Rectal smooth muscle tissue (tissue), 1 donor: Measurements from ENCODE around the gene TTC34.
"Not testable (repeated sequence)": the region's sequence is repeated elsewhere in the genome, so short reads cannot be mapped to it uniquely, and the experiment has no call there.

Source experiments
- H3K27ac ChIP-seq: one replicate; pipeline ENCODE4 v1.7.0; 2013; ENCODE audit warnings: low read depth, low read length, inconsistent platforms
- H3K27me3 ChIP-seq: one replicate; pipeline ENCODE4 v1.7.0; 2013; ENCODE audit warnings: low read length; ENCODE audit not compliant: control insufficient read depth, insufficient read depth
- H3K36me3 ChIP-seq: one replicate; pipeline ENCODE4 v1.7.0; 2013; ENCODE audit warnings: low read length; ENCODE audit not compliant: control insufficient read depth, insufficient read depth
- H3K4me1 ChIP-seq: one replicate; pipeline ENCODE4 v1.7.0; 2013; ENCODE audit warnings: low read length; ENCODE audit not compliant: control insufficient read depth, insufficient read depth
- H3K4me3 ChIP-seq: one replicate; pipeline ENCODE4 v1.7.0; 2013; ENCODE audit warnings: low read length
- H3K9ac ChIP-seq: one replicate; pipeline ENCODE4 v1.7.0; 2013; ENCODE audit warnings: low read length

Gene TTC34

DNA sequence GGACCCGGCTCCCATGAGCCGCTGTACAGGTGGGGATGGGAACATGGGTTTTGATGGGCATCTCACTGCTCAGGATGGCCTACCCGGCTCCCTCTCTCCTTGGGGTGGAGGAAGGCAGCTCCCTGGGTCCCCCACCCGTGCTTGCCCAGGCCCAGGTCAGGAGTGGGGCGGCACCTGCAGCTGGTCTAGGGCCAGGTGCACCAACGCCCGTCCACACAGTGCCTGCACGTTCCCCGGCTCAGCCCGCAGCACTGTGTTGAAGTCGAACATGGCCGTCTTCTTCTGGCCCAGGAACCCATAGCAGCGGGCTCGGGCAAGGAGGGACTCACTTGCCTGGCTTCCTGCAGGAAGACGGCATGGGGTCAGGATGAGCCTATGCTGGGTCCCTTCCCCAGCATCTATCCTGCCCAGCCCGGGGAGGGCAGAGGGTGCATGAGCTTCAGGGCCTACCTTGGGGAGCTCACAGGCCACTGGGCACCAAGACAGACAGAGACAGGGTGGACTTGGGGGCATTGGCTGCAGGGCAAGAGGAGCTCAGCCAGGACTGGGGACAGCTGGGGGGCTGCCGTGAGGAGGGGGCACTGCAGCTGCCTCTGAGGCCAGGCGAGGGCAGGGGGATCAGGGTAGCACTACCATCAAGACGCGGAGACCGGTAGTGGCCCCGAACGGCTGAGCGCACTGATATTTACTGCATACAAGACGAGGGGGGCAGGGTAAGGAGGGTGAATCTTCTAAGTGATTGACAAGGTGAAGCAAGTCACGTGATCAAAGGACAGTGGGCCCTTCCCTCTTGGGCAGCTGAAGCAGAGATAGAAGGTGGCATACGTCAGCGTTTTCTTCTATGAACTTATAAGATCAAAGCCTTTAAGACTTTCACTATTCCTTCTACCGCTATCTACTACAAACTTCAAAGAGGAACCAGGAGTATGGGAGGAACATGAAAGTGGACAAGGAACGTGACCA lies 17.8 kb downstream of the TTC34 start:
- Histone ChIP-seq H3K27ac (no peak overlapping the region), H3K27me3 (peaks cover 3% of the 10 kb centered on the region), H3K4me1 (no peaks in the 10 kb centered on the region), H3K36me3 (no peaks in the 10 kb centered on the region), H3K4me3 (no peak overlapping the region), H3K9ac (no peak overlapping the region)

DNA sequence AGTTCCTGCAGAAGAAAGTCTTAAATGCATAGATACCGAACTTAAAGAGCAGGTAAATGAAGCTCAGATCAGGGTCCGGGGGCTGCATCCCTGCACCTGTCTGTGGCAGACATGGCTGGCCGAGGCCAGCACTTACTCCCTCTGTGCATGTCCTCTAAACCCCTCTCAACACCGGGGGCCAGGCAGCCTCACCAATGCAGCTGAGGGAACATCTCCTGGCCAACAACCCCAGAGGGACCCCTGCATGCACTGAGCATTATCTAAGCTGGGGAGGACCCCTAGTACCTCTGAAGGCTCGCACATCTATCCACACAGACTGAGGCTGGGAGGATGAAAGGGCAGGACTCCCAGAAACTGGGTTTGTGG lies 18.4 kb downstream of the TTC34 start:
- Histone ChIP-seq H3K9ac (no peak overlapping the region), H3K27ac (no peak overlapping the region)

DNA sequence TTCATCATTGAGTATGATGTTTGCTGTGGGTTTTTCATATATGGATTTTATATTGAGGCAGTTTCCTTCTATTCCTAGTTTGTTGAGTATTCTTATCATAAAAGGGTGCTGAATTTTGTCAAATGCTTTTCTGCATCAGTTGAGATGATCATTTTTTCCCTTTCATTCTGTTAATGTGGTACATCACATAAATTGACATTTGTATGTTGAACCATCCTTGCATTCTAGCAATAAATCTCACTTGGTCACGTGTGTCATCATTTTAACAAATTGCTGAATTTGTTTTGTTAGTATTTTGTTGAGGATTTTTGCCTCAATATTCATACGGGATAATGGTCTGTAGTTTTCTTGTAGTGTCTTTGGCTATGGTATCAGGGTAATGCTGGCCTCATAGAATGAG lies 19.9 kb downstream of the TTC34 start:
- no peaks in the 10 kb centered on the region for H3K36me3 ChIP-seq
- no peaks in the 10 kb centered on the region for H3K4me1 ChIP-seq
- H3K27me3 ChIP-seq = no peaks in the 10 kb centered on the region
- H3K27ac ChIP-seq = no peak overlapping the region
- no peak overlapping the region for H3K4me3 ChIP-seq
- no peak overlapping the region for H3K9ac ChIP-seq

More for the DNA sequence above, 18.4 kb downstream of the TTC34 start:
- no peaks in the 10 kb centered on the region for H3K4me1 ChIP-seq
- H3K36me3 ChIP-seq = no peaks in the 10 kb centered on the region
- H3K27me3 ChIP-seq = peaks cover 3% of the 10 kb centered on the region
- H3K4me3 ChIP-seq = no peak overlapping the region

DNA sequence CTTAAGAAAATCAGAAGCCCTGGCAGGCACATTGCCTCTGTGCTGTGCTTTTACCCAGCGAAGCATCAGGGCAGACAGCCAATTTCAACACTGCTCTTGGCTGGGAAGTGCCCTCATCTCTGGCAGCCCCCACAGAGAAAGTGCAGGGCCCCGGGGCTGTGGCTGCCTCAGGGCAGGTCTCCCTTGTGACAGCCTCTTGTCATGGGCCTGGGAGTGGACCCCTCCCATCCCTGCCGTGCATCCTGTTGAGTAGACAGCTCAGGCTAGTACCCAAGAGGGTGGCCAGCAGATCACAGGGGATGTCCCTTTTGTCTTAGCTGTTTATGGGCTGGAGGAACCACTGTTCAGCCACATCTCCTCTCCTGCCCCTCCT lies 23.3 kb downstream of the TTC34 start:
- no peaks in the 10 kb centered on the region for H3K27me3 ChIP-seq

GRCh38 chr1:2777424-2778219 lies 23.9 kb downstream of the TTC34 start:
- Histone ChIP-seq H3K4me3 (no peak overlapping the region), H3K27ac (no peak overlapping the region), H3K9ac (no peak overlapping the region), H3K36me3 (no peaks in the 10 kb centered on the region), H3K27me3 (no peaks in the 10 kb centered on the region), H3K4me1 (no peaks in the 10 kb centered on the region)

More for the DNA sequence above, 23.3 kb downstream of the TTC34 start:
- Histone ChIP-seq H3K4me1 (no peaks in the 10 kb centered on the region), H3K36me3 (no peaks in the 10 kb centered on the region), H3K9ac (no peak overlapping the region), H3K27ac (no peak overlapping the region), H3K4me3 (no peak overlapping the region)

DNA sequence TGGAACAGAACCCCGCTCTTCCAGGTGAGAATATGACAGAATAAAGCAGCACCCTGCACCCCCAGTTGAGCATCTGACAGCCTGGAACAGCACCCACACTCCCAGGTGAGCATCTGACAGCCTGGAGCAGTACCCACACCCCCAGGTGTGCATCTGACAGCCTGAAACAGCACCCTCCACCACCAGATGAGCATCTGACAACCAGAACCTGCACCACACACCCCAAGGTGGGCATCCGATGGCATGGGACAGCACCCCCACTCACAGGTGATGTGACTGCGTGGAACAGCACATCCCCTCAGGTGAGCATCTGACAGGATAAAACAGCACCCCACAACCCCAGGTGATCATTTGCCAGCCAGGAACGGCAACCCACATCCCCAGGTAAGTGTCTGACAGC lies 26.2 kb downstream of the TTC34 start:
- not testable (repeated sequence) for H3K4me3 ChIP-seq, H3K27ac ChIP-seq, H3K27me3 ChIP-seq, H3K9ac ChIP-seq, H3K36me3 ChIP-seq, H3K4me1 ChIP-seq

DNA sequence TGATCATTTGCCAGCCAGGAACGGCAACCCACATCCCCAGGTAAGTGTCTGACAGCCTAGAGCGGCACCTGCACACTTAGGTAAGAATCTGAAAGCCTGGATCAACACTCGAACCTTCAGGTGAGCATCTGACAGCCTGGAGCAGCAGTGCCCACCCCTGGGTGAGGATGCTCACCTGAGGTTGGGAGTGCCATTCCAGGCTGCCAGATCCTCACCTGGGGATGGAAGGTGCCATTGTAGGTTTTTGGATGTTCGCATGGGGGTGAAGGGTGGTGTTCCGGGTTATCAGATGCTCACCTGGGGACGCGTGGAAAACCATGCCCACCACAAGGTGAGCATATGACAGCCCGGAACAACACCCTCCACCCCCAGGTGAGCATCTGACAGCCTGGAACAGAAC lies 33.4 kb downstream of the TTC34 start:
- not testable (repeated sequence) for H3K4me3 ChIP-seq, H3K9ac ChIP-seq, H3K27me3 ChIP-seq, H3K36me3 ChIP-seq, H3K4me1 ChIP-seq, H3K27ac ChIP-seq

DNA sequence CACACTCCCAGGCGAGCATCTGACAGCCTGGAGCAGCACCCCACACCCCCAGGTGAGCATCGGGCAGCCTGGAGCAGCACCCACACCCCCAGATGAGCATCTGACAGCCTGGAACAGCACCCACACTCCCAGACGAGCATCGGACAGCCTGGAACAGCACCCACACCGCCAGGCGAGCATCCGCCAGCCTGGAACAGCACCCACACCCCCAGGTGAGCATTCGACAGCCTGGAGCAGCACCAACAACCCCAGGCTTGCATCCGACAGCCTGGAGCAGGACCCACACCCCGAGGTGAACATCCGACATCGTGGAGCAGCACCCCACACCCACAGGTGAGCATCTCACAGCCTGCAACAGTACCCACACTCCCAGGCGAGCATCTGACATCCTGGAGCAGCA lies 42.1 kb downstream of the TTC34 start:
- not testable (repeated sequence) for H3K4me1 ChIP-seq, H3K4me3 ChIP-seq, H3K27me3 ChIP-seq, H3K36me3 ChIP-seq, H3K27ac ChIP-seq, H3K9ac ChIP-seq

DNA sequence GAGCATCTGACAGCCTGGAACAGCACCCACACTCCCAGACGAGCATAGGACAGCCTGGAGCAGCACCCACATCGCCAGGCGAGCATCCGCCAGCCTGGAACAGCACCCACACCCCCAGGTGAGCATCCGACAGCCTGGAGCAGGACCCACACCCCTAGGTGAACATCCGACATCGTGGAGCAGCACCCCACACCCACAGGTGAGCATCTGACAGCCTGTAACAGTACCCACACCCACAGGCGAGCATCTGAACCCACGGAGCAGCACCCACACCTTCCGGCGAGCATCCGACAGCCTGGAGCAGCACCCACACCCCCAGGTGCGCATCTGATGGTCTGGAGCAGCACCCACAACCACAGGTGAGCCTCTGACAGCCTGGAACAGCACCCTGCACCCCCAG lies 44.0 kb downstream of the TTC34 start:
- not testable (repeated sequence) for H3K4me3 ChIP-seq, H3K4me1 ChIP-seq, H3K27ac ChIP-seq, H3K36me3 ChIP-seq, H3K27me3 ChIP-seq, H3K9ac ChIP-seq

DNA sequence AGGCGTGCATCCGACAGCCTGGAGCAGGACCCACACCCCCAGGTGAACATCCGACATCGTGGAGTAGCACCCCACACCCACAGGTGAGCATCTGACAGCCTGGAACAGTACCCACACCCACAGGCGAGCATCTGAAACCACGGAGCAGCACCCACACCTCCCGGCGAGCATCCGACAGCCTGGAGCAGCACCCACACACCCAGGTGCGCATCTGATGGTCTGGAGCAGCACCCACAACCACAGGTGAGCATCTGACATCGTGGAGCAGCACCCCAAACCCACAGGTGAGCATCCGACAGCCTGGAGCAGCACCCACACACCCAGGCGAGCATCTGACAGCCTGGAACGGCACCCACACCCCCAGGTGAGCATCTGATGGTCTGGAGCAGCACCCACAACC lies 46.1 kb downstream of the TTC34 start:
- H3K9ac ChIP-seq, H3K27ac ChIP-seq, H3K27me3 ChIP-seq, H3K4me3 ChIP-seq, H3K4me1 ChIP-seq, H3K36me3 ChIP-seq: not testable (repeated sequence)

DNA sequence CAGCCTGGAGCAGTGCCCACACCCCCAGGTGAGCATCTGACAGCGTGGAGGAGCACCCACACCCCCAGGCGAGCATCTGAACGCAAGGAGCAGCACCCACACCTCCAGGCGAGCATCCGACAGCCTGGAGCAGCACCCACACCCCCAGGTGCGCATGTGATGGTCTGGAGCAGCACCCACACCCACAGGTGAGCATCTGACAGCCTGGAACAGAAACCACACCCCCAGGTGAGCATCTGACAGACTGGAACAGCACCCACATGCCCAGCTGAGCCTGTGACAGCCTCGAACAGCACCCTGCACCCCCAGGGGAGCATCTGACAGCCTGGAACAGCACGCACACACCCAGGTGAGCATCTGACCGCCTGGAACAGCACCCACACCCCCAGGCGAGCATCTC lies 46.9 kb downstream of the TTC34 start:
- H3K36me3 ChIP-seq, H3K4me1 ChIP-seq, H3K4me3 ChIP-seq, H3K27me3 ChIP-seq, H3K9ac ChIP-seq, H3K27ac ChIP-seq: not testable (repeated sequence)

GRCh38 chr1:2752503-2752902 lies 49.0 kb downstream of the TTC34 start:
- not testable (repeated sequence) for H3K27ac ChIP-seq, H3K9ac ChIP-seq, H3K4me3 ChIP-seq, H3K4me1 ChIP-seq, H3K36me3 ChIP-seq, H3K27me3 ChIP-seq

DNA sequence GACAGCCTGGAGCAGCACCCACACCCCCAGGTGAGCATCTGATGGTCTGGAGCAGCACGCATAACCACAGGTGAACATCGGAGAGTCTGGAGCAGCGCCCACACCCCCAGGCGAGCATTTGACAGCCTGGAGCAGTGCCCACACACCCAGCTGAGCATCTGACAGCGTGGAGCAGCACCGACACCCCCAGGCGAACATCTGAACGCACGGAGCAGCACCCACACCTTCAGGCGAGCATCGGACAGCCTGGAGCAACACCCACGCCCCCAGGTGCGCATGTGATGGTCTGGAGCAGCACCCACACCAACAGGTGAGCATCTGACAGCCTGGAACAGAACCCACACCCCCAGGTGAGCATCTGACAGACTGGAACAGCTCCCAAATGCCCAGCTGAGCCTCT lies 49.6 kb downstream of the TTC34 start:
- H3K4me1 ChIP-seq, H3K27me3 ChIP-seq, H3K9ac ChIP-seq, H3K36me3 ChIP-seq, H3K4me3 ChIP-seq, H3K27ac ChIP-seq: not testable (repeated sequence)
